ENCODE data around the gene SGK1. TPM values are rescaled to one million over a fixed set of nuclear protein-coding genes. Genes with fewer than 3 reads are reported as not detected.

Gene SGK1
- total and polyA plus RNA-seq, 2 donors from 2014 or later, result 142 to 324 TPM

GRCh38 chr6:134359302-134359701 lies 41.4 kb upstream of the SGK1 start:
- H3K27ac ChIP-seq (ENCODE audit: low read depth in 2 of 2, low read length in 2 of 2), result no peak overlapping the region
- TF ChIP-seq, protein P1, sequence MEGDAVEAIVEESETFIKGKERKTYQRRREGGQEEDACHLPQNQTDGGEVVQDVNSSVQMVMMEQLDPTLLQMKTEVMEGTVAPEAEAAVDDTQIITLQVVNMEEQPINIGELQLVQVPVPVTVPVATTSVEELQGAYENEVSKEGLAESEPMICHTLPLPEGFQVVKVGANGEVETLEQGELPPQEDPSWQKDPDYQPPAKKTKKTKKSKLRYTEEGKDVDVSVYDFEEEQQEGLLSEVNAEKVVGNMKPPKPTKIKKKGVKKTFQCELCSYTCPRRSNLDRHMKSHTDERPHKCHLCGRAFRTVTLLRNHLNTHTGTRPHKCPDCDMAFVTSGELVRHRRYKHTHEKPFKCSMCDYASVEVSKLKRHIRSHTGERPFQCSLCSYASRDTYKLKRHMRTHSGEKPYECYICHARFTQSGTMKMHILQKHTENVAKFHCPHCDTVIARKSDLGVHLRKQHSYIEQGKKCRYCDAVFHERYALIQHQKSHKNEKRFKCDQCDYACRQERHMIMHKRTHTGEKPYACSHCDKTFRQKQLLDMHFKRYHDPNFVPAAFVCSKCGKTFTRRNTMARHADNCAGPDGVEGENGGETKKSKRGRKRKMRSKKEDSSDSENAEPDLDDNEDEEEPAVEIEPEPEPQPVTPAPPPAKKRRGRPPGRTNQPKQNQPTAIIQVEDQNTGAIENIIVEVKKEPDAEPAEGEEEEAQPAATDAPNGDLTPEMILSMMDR (IDR thresholded peaks at IDR 0.05; ENCODE audit: borderline replicate concordance, extremely low read depth, insufficient read depth), result no peak
- no peaks in the 10 kb centered on the region for H3K36me3 ChIP-seq (ENCODE audit: control insufficient read depth in 2 of 3, insufficient read depth in 3 of 3, low read length in 3 of 3)
- no peaks in the 10 kb centered on the region for H3K9me3 ChIP-seq (ENCODE audit: control insufficient read depth in 2 of 3, insufficient read depth in 1 of 3, low read length in 3 of 3)
- no peak for FAIRE-seq
- DNase-seq, result no peak
- no peak overlapping the region for H3K4me3 ChIP-seq (ENCODE audit: low read length in 3 of 3)
- no peaks in the 10 kb centered on the region for H3K27me3 ChIP-seq (ENCODE audit: control insufficient read depth, insufficient read depth, low read length)
- H3K4me1 ChIP-seq (ENCODE audit: control insufficient read depth in 2 of 3, insufficient read depth in 2 of 3, low read depth in 1 of 3, low read length in 3 of 3), result no peaks in the 10 kb centered on the region
- intact Hi-C loops (cut with DNase I), result no loop called here
- no peak overlapping the region for H3K9ac ChIP-seq (ENCODE audit: low read length in 3 of 3)

GRCh38 chr6:134358320-134358719 lies 40.4 kb upstream of the SGK1 start:
- intact Hi-C loops (cut with DNase I), result no loop called here
- no peaks in the 10 kb centered on the region for H3K27me3 ChIP-seq (ENCODE audit: control insufficient read depth, insufficient read depth, low read length)
- no peak for DNase-seq
- H3K4me3 ChIP-seq (ENCODE audit: low read length in 3 of 3), result no peak overlapping the region
- no peak overlapping the region for H3K27ac ChIP-seq (ENCODE audit: low read depth in 2 of 2, low read length in 2 of 2)
- no peak overlapping the region for H3K9ac ChIP-seq (ENCODE audit: low read length in 3 of 3)
- no peaks in the 10 kb centered on the region for H3K36me3 ChIP-seq (ENCODE audit: control insufficient read depth in 2 of 3, insufficient read depth in 3 of 3, low read length in 3 of 3)
- H3K9me3 ChIP-seq (ENCODE audit: control insufficient read depth in 2 of 3, insufficient read depth in 1 of 3, low read length in 3 of 3), result no peaks in the 10 kb centered on the region
- FAIRE-seq, result no peak
- TF ChIP-seq, protein P1 (IDR thresholded peaks at IDR 0.05; ENCODE audit: borderline replicate concordance, extremely low read depth, insufficient read depth), result no peak
- no peaks in the 10 kb centered on the region for H3K4me1 ChIP-seq (ENCODE audit: control insufficient read depth in 2 of 3, insufficient read depth in 2 of 3, low read depth in 1 of 3, low read length in 3 of 3)

DNA sequence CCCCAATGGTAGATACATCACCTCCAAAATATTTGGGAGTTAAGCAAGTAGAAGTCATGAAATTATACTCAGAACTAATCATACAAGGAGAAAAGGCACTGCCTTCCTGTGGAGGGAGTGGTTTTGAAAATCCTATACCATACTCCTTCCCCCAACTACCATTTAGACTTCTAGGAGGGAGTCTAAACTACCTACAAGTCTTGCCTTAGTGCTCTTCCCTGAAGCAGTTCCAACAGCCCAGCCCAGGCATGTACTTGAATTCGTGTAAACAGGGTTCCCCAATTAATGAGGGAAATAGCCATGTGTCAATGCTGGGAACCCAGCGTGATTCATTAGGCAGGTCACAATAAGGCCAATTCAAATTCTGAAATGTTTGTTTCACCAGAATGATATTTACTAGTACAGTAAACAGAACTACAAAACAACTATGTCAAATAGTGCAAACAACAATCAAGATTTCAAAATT lies 39.1 kb upstream of the SGK1 start:
- no peaks in the 10 kb centered on the region for H3K36me3 ChIP-seq (ENCODE audit: control insufficient read depth in 2 of 3, insufficient read depth in 3 of 3, low read length in 3 of 3)
- no peaks in the 10 kb centered on the region for H3K4me1 ChIP-seq (ENCODE audit: control insufficient read depth in 2 of 3, insufficient read depth in 2 of 3, low read depth in 1 of 3, low read length in 3 of 3)
- H3K4me3 ChIP-seq (ENCODE audit: low read length in 3 of 3), result no peak overlapping the region
- DNase-seq (no peak), FAIRE-seq (no peak)
- TF ChIP-seq, protein P1 (IDR thresholded peaks at IDR 0.05; ENCODE audit: borderline replicate concordance, extremely low read depth, insufficient read depth), result no peak
- intact Hi-C loops (cut with DNase I), result no loop called here
- no peaks in the 10 kb centered on the region for H3K9me3 ChIP-seq (ENCODE audit: control insufficient read depth in 2 of 3, insufficient read depth in 1 of 3, low read length in 3 of 3)
- H3K27ac ChIP-seq (ENCODE audit: low read depth in 2 of 2, low read length in 2 of 2), result no peak overlapping the region
- H3K27me3 ChIP-seq (ENCODE audit: control insufficient read depth, insufficient read depth, low read length), result no peaks in the 10 kb centered on the region
- no peak overlapping the region for H3K9ac ChIP-seq (ENCODE audit: low read length in 3 of 3)

- no peak overlapping the region for H3K9ac ChIP-seq (ENCODE audit: low read length in 3 of 3)
Measured at GRCh38 chr6:134356405-134356804, 38.5 kb upstream of the SGK1 start.

More at GRCh38 chr6:134356405-134356804, 38.5 kb upstream of the SGK1 start:
- DNase-seq, result no peak
- FAIRE-seq, result no peak
- Histone ChIP-seq H3K27me3 (ENCODE audit: control insufficient read depth, insufficient read depth, low read length) (no peaks in the 10 kb centered on the region), H3K36me3 (ENCODE audit: control insufficient read depth in 2 of 3, insufficient read depth in 3 of 3, low read length in 3 of 3) (no peaks in the 10 kb centered on the region), H3K4me3 (ENCODE audit: low read length in 3 of 3) (no peak overlapping the region), H3K9me3 (ENCODE audit: control insufficient read depth in 2 of 3, insufficient read depth in 1 of 3, low read length in 3 of 3) (no peaks in the 10 kb centered on the region), H3K27ac (ENCODE audit: low read depth in 2 of 2, low read length in 2 of 2) (no peak overlapping the region), H3K4me1 (ENCODE audit: control insufficient read depth in 2 of 3, insufficient read depth in 2 of 3, low read depth in 1 of 3, low read length in 3 of 3) (no peaks in the 10 kb centered on the region)
- intact Hi-C loops (cut with DNase I), result no loop called here
- TF ChIP-seq, protein P1 (IDR thresholded peaks at IDR 0.05; ENCODE audit: borderline replicate concordance, extremely low read depth, insufficient read depth), result no peak

Data from kidney (tissue), 14 donors.